IPS-NIHi11 (cell line): ENCODE measurements around the gene KCNE4.
A peak's percentile ranks its signal among the peaks of the same experiment; 100 is the strongest.

Source experiments
- DNase-seq: peaks from one replicate; pipeline ENCODE4 v3.0.0; 2012; ENCODE audit warnings: mixed read lengths, low spot score

KCNE4 gene

DNA sequence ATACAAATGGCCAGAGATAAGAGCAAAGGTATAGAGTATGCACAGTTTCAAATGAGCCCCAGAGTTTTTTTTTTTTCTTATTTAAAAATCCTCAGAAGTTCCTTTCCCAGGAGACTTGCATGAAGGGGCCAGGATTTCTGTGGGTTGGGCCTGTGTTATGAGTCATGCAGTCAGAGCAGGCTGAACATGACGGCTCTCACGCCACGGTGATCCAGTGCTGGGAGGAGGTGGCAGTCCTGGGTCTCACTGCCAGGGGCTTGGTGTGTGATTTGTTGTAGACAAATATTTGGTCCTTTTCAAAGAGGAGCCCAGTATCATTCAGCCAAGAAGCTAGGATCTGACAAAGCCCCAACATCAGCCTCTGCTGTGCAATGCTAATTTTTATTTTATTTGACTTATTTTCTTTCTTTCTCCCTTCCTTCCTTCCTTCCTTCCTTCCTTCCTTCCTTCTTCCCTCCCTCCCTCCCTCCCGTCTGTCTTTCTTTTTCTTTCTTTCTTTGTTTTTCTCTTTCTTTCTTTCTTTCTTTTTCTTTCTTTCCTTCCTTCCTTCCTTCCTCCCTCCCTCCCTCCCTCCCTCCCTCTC, 10.4 kb upstream of the KCNE4 start:
- peak; percentile 70 for DNase-seq

- no peak for DNase-seq
Observed at GRCh38 chr2:223042284-223042683, 9.7 kb upstream of the KCNE4 start.

GRCh38 chr2:223042704-223043118, 9.3 kb upstream of the KCNE4 start:
- DNase-seq, result no peak

DNA sequence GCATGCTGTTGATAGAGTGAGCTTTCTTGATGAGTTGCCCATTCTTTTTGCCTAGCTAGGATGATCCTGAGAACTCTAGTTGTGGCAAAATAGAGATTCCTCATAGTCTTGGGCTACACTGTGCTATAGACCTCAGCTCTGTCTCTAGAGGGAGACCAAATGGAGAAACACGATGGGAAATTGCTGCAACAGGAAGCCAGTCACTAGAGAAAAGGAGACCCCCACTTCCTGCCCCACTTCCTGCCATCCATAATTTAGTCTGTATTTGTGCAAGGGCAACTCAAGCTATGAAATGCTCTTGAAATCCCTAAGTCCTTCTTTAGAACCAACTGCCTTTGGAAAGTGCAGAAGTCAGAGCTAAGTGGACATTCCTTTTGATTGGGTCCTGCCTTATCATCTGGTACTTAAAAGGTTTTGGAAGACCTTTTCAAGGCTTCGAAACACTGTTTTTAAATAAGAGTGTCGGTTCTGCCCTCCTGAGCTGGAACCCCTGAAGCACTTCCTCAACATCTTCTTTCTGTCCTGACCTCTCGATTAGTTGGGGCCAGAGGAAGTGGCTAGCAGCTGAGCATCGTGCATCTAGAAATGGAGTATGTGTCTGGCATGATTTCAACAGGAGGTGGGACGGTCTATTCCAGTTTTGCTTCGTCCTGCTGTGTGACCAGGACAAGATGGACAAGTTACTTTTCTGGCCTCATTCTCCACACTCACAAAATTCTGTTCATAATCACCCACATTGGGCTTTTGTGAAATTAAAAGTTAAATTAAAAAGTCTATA, 8.6 kb upstream of the KCNE4 start:
- no peak for DNase-seq

GRCh38 chr2:223044092-223044836, 7.7 kb upstream of the KCNE4 start:
- DNase-seq, result no peak

DNA sequence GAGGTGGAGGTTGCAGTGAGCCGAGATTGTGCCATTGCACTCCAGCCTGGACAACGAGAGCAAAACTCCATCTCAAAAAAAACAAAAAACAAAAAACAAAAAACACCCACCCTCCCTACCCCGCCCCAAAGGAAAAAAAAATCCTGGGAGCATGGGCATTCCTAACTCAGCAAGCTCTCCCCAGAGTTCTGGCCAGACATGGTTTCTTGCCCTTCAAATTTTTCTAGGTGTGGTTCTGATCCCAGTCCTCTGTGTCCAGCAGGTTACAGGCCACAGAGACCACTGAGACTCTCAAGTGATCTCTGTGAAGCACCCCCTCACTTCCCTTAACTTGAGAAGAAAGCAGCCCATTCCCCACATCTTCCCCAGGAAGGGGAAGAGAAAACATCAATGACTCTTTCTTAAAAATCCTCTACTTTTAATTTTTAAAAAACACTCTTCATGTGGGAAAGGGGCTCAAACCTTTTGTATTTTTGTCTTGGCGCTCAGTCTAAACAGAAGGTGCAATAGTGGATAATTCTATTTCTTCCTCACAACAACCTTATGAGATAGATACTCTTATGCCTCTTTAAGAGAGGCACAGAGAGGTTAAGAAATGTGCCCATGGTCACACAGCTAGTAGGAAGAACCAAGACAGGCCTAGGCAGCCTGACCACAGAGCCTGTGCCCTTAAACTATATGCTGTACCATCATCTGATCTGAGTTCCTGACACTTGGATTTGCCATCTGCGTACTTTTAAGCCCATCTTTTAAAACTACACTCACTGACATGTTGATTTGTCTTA, 6.9 kb upstream of the KCNE4 start:
- DNase-seq, result no peak

DNA sequence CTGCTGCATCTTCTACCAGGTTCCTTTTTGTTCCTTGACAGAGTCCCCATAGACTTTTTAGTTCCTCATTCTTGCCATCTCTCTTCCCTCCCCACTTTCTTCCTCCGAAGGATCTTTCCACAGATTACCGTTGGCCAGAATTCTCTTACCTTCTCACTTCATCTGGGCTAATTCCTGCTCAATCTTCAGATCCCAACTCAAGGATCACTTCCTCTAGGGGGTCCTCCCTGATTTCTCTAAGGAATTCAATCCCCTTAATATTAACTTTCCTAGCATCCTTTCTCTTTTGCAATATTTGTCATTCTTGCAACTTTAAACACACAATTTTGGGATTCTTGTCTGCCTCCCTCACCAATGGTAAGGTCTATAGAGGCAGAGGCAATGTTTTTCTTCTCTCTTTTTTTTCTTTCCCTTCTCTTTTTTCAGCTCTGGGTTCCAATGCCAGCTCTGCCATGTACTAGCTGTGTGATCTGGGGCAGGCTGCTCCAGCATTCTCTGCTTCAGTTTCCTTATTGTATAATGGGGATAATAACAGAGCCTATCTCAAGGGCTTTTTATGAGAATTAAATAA, 5.4 kb upstream of the KCNE4 start:
- no peak for DNase-seq

GRCh38 chr2:223047260-223047761, 4.7 kb upstream of the KCNE4 start:
- DNase-seq, result no peak

GRCh38 chr2:223048519-223048918, 3.5 kb upstream of the KCNE4 start:
- no peak for DNase-seq

GRCh38 chr2:223049356-223049755, 2.6 kb upstream of the KCNE4 start:
- DNase-seq, result no peak

GRCh38 chr2:223050188-223050587, 1.8 kb upstream of the KCNE4 start:
- DNase-seq, result no peak

DNA sequence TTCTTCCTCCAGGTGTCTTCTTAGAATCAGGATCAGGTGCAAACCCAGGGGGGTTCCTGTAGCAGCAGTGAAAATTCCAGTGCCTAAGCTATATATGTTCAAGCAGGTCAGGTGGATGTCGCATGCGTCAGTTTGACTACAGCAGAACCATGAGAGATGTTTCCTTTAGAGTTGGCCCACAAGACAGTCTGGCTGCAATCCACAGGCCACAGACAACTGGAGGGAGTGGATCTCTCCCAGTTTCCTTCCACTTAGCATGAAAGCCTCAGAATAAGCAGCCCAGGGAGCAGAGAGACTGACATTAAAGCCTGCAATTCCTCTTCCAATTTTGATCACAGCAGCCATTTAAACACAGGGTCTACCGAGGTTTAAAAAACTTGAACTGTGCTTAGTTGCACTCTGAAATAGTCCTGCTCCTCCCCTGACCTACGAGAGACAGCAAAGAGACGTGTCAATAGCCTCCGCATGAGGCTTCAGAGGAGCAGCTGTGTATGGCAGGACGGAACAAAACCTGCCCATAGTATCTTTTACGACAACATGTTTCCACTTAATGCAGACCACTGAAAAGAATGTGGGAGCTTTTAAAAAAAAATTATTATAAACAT, 988 bp upstream of the KCNE4 start:
- no peak for DNase-seq

GRCh38 chr2:223052548-223053483, 826 bp downstream of the KCNE4 start:
- DNase-seq, result no peak

DNA sequence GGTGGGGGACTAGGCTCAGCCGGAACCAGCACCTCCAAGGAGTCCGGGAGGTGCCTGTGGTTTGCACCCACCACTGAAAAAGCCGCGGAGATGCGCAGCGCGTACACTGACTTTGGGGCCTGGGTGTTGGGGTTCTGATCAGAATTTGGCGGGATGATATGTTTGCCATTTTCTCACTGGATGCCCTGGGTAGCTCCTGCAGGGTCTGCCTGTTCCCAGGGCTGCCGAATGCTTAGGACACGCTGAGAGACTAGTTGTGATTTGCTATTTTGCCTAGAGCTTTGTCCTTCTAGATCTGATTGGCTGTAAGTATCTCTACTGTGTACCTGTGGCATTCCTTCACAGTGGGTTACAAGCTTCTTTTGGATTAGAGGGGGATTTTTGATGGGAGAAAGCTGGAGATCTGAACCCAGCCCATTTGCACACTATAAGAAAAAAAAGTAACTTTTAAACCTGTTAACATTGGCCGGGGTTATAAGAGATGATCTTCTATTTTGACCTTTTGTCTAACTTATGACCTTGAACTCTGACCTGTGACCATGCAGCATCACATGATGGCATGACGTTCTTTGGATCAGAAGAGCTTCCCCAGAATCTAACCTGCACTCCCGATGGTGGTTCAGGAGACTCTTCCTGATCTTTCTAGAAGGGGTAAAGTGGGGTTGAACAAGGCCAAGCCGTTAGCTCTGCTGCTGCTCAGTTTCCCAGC, 1.6 kb downstream of the KCNE4 start:
- no peak for DNase-seq

DNA sequence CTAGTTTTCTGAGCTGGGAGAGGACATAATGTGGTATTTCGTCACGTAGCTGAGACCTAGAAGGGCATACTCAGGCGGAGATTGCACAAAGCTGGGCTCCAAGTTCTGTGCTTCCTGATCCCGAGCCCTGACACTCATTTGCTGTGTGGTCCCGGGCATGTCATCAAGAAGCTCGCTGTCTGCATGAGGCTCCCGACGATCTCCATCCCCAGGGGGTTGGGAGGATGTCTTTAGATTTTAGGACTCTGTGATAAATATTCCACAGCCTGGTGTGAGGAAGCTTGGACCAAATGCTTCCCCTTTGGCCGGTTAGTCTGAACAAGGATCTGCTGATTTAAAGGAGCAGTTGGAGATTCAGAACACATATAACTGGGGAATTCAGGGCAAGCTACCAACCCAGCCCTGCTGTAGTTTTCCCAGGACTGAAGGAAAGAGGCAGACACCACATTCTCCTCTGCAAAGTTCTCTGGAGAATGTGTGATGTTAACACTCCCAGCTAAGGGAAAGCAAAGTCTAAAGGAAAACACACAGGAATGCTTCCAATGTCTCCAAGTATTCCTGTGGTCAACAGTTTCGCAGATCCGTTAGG, 2.3 kb downstream of the KCNE4 start:
- no peak for DNase-seq

DNA sequence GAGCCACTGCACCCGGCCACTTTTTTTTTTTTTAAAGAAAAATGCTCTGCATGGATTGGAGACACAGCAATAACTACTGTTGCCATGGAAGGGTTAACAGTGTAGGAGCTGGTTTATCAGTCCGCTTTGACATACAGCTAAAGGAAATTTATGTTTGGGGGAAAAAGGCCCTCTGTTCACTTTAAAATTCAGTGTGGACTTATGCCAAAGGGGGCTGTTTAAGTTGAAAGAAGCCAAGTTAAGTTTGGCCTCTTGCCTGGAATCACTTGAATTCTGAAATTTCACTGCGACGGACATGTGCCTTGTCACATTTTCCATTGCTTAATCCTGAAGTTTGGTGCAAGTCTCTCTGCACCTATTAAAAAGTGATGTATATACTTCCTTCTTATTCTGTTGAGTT, 3.1 kb downstream of the KCNE4 start:
- DNase-seq, result no peak

GRCh38 chr2:223055836-223056235, 3.8 kb downstream of the KCNE4 start:
- DNase-seq, result no peak

- no peak for DNase-seq
Observed at GRCh38 chr2:223056701-223057418, 4.9 kb downstream of the KCNE4 start.

- no peak for DNase-seq
Observed at GRCh38 chr2:223057569-223057968, 5.6 kb downstream of the KCNE4 start.
